Ascending aorta (tissue), 2 donors: ENCODE results near the gene VRK1. TPM values are rescaled to one million over a fixed set of nuclear protein-coding genes. Genes with fewer than 3 reads are reported as not detected.

Source experiments
- DNase-seq, 2 donors: peaks; one replicate each; pipeline ENCODE4 v3.0.0-alpha.2; 2019; ENCODE audit warnings: low spot score in 2 of 2
- H3K27ac ChIP-seq, 2 donors: fragments of 200-600 bp; sonication (generic); one replicate each; pipeline ENCODE4 v1.5.1; 2016 to 2017; ENCODE audit warnings: mild to moderate bottlenecking in 1 of 2
- H3K27me3 ChIP-seq: fragments of 200-600 bp; sonication (generic); one replicate; pipeline ENCODE4 v1.5.1; 2017
- H3K36me3 ChIP-seq, 2 donors: fragments of 200-600 bp; sonication (generic); one replicate each; pipeline ENCODE4 v1.5.1; 2016
- H3K4me1 ChIP-seq, 2 donors: fragments of 200-600 bp; sonication (generic); one replicate each; pipeline ENCODE4 v1.5.1; 2016 to 2017; ENCODE audit warnings: mild to moderate bottlenecking in 1 of 2
- H3K4me3 ChIP-seq, 2 donors: fragments of 200-600 bp; sonication (generic); one replicate each; pipeline ENCODE4 v1.5.1; 2016 to 2017; ENCODE audit warnings: mild to moderate bottlenecking in 1 of 2
- H3K9me3 ChIP-seq, 2 donors: fragments of 200-600 bp; sonication (generic); one replicate each; pipeline ENCODE4 v1.5.1; 2016
- intact Hi-C: fragments of 100-400 bp; cut with DNase I; formaldehyde crosslinking; loops from one replicate; pipeline ENCODE4 v1.15.1; 2023
- total RNA-seq: library from RNA; depleted of rRNA; stranded (reverse); fragments of >200 nt; gene quantifications from one replicate; pipeline ENCODE4 v1.1.0, GENCODE V29; 2016
- TF ChIP-seq, protein P1 (sequence below), 3 experiments: fragments of 200-600 bp in 2 of 3; fragments of 450-650 bp in 1 of 3; sonication (generic) in 2 of 3; IDR thresholded peaks; one replicate each; pipeline ENCODE4 v1.5.1; 2016 to 2019; ENCODE audit warnings: antibody characterized with exemption in 3 of 3, mild to moderate bottlenecking in 1 of 3, moderate library complexity in 1 of 3

The VRK1 gene
- total RNA-seq, 1 donor from 2014 or later: 2.4 TPM

DNA sequence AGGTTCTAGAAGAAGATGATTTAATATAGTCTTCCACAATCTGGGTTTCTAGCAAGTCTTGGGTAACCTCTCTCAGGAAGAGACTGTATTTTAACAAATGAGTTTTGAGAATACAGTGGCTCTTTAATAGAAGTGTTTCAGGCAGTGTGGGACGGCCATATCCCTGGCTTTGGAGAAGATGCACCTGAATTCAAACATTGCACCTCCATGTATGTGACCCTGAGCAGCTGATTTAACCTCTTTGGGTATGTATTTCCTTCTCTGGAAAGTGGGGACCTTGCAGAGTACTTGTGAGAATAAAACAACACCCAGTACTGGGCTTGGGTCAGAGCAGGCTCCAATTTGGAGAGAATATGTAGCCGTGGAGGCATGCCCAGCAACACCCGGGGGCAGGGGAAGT, 15.8 kb upstream of the VRK1 start:
- intact Hi-C loops: no loop called here
- TF ChIP-seq, protein P1, sequence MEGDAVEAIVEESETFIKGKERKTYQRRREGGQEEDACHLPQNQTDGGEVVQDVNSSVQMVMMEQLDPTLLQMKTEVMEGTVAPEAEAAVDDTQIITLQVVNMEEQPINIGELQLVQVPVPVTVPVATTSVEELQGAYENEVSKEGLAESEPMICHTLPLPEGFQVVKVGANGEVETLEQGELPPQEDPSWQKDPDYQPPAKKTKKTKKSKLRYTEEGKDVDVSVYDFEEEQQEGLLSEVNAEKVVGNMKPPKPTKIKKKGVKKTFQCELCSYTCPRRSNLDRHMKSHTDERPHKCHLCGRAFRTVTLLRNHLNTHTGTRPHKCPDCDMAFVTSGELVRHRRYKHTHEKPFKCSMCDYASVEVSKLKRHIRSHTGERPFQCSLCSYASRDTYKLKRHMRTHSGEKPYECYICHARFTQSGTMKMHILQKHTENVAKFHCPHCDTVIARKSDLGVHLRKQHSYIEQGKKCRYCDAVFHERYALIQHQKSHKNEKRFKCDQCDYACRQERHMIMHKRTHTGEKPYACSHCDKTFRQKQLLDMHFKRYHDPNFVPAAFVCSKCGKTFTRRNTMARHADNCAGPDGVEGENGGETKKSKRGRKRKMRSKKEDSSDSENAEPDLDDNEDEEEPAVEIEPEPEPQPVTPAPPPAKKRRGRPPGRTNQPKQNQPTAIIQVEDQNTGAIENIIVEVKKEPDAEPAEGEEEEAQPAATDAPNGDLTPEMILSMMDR (IDR thresholded peaks at IDR 0.05): no peak
- no peak for DNase-seq

DNA sequence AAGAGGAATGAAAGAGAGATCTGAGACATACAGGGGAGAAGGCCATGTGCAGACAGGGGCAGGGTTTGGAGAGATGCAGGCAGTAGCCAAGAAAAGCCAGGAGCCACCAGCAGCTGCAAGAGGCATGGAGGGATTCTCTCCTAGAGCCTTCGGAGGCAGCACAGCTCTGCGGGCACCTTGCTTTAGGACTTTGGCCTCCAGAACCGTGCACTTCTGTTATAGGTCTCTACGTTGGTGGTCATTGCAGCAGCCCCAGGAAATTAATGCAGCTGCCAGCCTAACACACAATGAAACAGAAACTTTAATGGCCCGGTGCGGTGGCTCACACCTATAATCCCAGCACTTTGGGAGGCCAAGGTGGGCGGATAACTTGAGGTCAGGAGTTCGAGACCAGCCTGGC, 14.7 kb upstream of the VRK1 start:
- no peaks in the 10 kb centered on the region for H3K27me3 ChIP-seq
- H3K4me1 ChIP-seq: no peaks in the 10 kb centered on the region
- no peaks in the 10 kb centered on the region for H3K36me3 ChIP-seq
- no peak overlapping the region for H3K27ac ChIP-seq
- no peaks in the 10 kb centered on the region for H3K9me3 ChIP-seq
- intact Hi-C loops: no loop called here
- no peak overlapping the region for H3K4me3 ChIP-seq
- TF ChIP-seq, protein P1 (IDR thresholded peaks at IDR 0.05): no peak
- DNase-seq: no peak

More for the DNA sequence above, 15.8 kb upstream of the VRK1 start:
- H3K4me3 ChIP-seq: no peak overlapping the region
- no peak overlapping the region for H3K27ac ChIP-seq
- H3K9me3 ChIP-seq: no peaks in the 10 kb centered on the region
- no peaks in the 10 kb centered on the region for H3K4me1 ChIP-seq
- H3K27me3 ChIP-seq: no peaks in the 10 kb centered on the region
- H3K36me3 ChIP-seq: no peaks in the 10 kb centered on the region

DNA sequence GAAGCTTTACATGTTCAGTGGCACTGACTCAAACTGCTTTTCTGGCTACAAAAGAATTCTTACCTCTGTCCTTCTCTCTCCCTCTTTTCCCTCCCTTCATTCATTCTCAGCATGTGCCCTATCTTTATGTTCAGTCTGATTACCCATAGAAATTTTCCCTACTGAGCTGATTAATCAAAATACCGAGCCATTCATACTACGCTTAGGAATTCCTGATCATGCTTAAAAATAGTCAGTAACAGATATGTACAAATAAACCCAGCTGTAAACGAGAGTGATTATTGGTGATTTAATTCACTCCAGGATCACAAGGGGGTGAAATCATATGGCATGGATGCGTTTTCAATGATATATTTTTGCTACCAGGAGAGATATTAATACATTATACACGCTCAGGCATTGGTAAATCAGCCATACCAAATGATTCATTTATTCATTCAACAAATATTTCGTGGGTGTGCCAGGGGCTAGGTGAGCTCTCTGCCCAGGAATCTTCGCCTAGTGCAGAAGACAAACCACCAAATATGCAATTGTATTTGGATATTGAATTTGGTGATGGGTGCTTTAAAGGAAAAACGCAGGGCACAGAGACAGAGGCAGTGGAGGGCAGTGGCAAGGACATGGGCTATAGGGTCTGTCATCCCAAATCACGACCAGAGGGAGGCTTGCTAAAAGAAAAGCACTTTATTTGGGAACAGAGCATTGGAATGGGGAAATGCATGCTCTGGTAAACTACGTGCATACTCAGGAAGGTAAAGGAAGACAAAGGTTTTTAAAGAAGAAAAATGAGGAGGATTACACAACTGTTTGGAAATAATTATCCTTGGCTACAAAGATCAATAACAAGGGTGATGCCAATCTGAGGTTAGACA, 13.9 kb upstream of the VRK1 start:
- TF ChIP-seq, protein P1 (IDR thresholded peaks at IDR 0.05): no peak
- H3K4me1 ChIP-seq: no peaks in the 10 kb centered on the region
- DNase-seq: no peak
- H3K36me3 ChIP-seq: no peaks in the 10 kb centered on the region
- H3K27me3 ChIP-seq: no peaks in the 10 kb centered on the region
- H3K4me3 ChIP-seq: no peak overlapping the region
- H3K9me3 ChIP-seq: no peaks in the 10 kb centered on the region
- H3K27ac ChIP-seq: no peak overlapping the region
- intact Hi-C loops: no loop called here

DNA sequence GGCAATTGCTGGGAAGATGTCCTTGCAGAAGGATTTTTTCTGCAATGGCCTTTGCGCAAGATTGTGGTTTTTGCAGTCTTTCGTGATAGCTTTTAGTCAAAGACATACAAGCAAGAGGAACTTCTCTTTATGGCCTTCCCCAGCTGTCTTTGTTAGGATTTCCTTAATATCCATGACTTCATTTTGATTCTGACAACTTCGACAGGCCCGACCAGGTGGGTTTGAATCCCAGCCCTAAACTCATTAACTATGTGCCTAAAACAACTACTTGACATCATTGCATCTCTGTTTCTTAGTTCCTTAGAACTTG, 13.3 kb upstream of the VRK1 start:
- intact Hi-C loops: no loop called here
- Histone ChIP-seq H3K9me3 (no peaks in the 10 kb centered on the region), H3K4me3 (no peak overlapping the region), H3K4me1 (no peaks in the 10 kb centered on the region), H3K27me3 (no peaks in the 10 kb centered on the region), H3K27ac (no peak overlapping the region), H3K36me3 (no peaks in the 10 kb centered on the region)
- TF ChIP-seq, protein P1 (IDR thresholded peaks at IDR 0.05): no peak
- DNase-seq: no peak

DNA sequence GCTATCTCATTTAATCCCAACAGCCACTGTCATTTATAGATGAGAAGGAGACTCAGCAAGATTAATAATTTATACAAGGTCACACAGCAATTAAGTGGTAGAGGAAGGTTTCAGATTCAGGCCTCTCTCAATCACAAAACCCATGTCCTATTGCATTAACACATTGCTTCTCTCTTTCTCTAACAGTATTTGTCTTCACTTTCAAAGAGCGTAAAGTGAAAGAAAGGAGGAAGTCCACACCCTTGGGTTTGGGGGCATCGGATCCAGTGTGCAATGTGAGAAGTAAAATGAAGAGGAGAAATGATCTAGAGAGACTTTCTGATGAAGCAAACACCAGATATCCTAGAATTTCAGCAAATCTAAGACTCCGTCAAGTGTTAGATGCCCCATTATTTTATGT, 7.0 kb upstream of the VRK1 start:
- no peak overlapping the region for H3K4me3 ChIP-seq
- H3K27ac ChIP-seq: no peak overlapping the region
- TF ChIP-seq, protein P1 (IDR thresholded peaks at IDR 0.05): no peak
- no peaks in the 10 kb centered on the region for H3K9me3 ChIP-seq
- DNase-seq: no peak
- intact Hi-C loops: loop anchor here (10.0 kb wide), 1 partner anchor 425 kb away; the partner anchor contains the start of genes ATG2B and GSKIP
- no peaks in the 10 kb centered on the region for H3K27me3 ChIP-seq
- H3K36me3 ChIP-seq: no peaks in the 10 kb centered on the region
- H3K4me1 ChIP-seq: no peaks in the 10 kb centered on the region
